ENCODE measurements around the gene CACNG8. TPM values are rescaled to one million over a fixed set of nuclear protein-coding genes. Genes with fewer than 3 reads are reported as not detected.
"Not testable (repeated sequence)": the region's sequence is repeated elsewhere in the genome, so short reads cannot be mapped to it uniquely, and the experiment has no call there.

The CACNG8 gene
- total RNA-seq, 4 donors from 2014 or later, result 0.04 to 0.16 TPM; not detected in 2

DNA sequence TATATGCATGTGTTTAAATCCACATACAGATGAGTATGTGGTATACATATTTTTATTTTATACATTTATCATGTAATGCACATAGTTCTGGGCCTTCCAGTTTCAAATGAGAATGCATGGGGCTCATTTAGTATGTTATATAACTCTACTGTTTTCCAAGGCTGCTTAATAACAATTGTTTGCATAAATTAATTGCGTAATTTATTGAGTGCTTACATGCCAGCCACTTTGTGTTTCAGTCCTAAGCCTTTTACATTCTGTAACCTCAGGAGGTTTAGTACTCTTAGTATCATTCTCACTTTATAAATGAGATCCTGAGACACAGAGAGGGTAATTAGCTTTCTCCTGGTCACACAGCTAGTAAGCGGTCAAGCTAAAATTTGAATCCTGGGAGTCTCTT, 16.7 kb upstream of the CACNG8 start:
- no peak for ATAC-seq
- H3K36me3 ChIP-seq, result no peaks in the 10 kb centered on the region
- H3K4me1 ChIP-seq, result no peaks in the 10 kb centered on the region
- H3K27ac ChIP-seq, result no peak overlapping the region
- H3K4me3 ChIP-seq, result no peak overlapping the region
- 91 to 98% methylated on average over 1 to 2 of the region's 2 CpGs for whole genome bisulfite sequencing, 2 donors (ENCODE audit: low coverage in 1 of 2)
- H3K9me3 ChIP-seq, result no peaks in the 10 kb centered on the region
- peaks cover 89% of the 10 kb centered on the region for H3K27me3 ChIP-seq
- TF ChIP-seq, protein P1, sequence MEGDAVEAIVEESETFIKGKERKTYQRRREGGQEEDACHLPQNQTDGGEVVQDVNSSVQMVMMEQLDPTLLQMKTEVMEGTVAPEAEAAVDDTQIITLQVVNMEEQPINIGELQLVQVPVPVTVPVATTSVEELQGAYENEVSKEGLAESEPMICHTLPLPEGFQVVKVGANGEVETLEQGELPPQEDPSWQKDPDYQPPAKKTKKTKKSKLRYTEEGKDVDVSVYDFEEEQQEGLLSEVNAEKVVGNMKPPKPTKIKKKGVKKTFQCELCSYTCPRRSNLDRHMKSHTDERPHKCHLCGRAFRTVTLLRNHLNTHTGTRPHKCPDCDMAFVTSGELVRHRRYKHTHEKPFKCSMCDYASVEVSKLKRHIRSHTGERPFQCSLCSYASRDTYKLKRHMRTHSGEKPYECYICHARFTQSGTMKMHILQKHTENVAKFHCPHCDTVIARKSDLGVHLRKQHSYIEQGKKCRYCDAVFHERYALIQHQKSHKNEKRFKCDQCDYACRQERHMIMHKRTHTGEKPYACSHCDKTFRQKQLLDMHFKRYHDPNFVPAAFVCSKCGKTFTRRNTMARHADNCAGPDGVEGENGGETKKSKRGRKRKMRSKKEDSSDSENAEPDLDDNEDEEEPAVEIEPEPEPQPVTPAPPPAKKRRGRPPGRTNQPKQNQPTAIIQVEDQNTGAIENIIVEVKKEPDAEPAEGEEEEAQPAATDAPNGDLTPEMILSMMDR (IDR thresholded peaks at IDR 0.05), result no peak
- no peak for TF ChIP-seq POLR2AphosphoS5 (IDR thresholded peaks at IDR 0.05)
- TF ChIP-seq EP300 (IDR thresholded peaks at IDR 0.05), result no peak

DNA sequence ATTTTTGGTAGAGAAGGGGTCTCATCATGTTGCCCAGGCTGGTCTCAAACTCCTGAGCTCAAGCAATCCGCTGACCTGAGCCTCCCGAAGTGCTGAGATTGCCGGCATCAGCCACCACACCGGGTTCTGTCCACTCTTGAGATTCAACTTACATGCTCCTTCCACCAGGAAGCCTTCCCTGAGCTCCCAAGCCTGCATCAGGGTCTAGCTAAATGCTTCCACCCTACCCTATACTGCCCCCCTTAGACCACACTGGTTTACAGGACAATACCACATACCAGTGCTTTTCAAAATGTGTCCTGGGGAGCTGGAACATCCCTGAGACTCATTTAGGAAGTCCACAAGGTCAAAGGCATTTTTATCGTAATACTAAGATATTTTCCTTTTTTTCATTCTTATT, 15.1 kb upstream of the CACNG8 start:
- H3K36me3 ChIP-seq, result no peaks in the 10 kb centered on the region
- WGBS, 2 donors (ENCODE audit: low coverage in 1 of 2), result 61 to 71% methylated on average over 4 to 5 of the region's 5 CpGs
- H3K27me3 ChIP-seq, result peaks cover 88% of the 10 kb centered on the region

DNA sequence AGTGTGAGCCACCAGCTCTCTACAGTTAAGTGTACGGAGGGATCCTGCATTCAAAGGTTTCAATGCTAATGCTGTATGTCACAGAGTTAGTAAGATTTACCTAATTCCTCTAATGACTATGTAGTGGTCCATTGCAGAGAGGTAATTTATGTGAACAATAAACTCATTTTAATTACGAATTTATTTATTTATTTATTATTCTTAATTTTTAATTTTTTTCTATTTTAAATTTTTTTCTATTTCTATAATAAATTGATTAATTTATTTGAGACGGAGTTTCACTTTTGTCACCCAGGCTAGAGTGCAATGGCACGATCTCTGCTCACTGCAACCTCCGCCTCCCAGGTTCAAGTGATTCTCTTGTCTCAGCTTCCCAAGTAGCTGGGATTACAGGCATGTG, 14.1 kb upstream of the CACNG8 start:
- not testable (repeated sequence) for H3K9me3 ChIP-seq, H3K27ac ChIP-seq, H3K4me3 ChIP-seq, H3K4me1 ChIP-seq, ATAC-seq, H3K36me3 ChIP-seq
- 65 to 81% methylated on average over 3 to 5 of the region's 5 CpGs for WGBS, 2 donors (ENCODE audit: low coverage in 1 of 2)
- peaks cover 88% of the 10 kb centered on the region for H3K27me3 ChIP-seq

More for the DNA sequence above, 15.1 kb upstream of the CACNG8 start:
- Histone ChIP-seq H3K9me3 (no peaks in the 10 kb centered on the region), H3K27ac (no peak overlapping the region), H3K4me3 (no peak overlapping the region), H3K4me1 (no peaks in the 10 kb centered on the region)
- no peak for ATAC-seq
- TF ChIP-seq, protein P1 (IDR thresholded peaks at IDR 0.05), result no peak
- TF ChIP-seq POLR2AphosphoS5 (IDR thresholded peaks at IDR 0.05) (no peak), POLR2A (IDR thresholded peaks at IDR 0.05) (no peak), EP300 (IDR thresholded peaks at IDR 0.05) (no peak)

DNA sequence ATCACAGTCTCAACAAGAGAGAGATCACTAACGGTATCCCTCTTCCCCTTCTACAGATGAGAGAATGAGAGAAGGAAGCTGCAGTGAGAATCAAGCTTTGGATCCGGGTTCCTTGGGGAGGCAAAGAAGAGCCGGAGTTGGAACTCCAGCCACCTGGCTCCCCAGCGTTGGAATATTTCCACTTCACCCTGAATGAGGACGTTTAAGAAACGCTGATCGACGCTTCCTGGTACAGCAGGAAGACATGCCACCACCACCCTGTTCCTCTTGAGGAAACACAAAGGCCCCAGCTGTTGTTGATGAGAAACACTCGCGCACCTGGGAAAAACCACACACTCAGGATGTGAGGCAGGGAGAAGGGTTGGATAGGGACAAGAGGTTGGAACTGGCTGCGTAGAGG, 11.3 kb upstream of the CACNG8 start:
- H3K36me3 ChIP-seq, result no peaks in the 10 kb centered on the region
- H3K4me1 ChIP-seq, result no peaks in the 10 kb centered on the region
- H3K27ac ChIP-seq, result no peak overlapping the region
- H3K27me3 ChIP-seq, result peaks cover 93% of the 10 kb centered on the region
- TF ChIP-seq POLR2A (IDR thresholded peaks at IDR 0.05) (no peak), EP300 (IDR thresholded peaks at IDR 0.05) (no peak), POLR2AphosphoS5 (IDR thresholded peaks at IDR 0.05) (no peak)
- TF ChIP-seq, protein P1 (IDR thresholded peaks at IDR 0.05), result no peak
- WGBS, 2 donors (ENCODE audit: low coverage in 1 of 2), result 45 to 53% methylated on average over 5 to 6 of the region's 11 CpGs
- no peaks in the 10 kb centered on the region for H3K9me3 ChIP-seq
- no peak overlapping the region for H3K4me3 ChIP-seq
- ATAC-seq, result no peak

DNA sequence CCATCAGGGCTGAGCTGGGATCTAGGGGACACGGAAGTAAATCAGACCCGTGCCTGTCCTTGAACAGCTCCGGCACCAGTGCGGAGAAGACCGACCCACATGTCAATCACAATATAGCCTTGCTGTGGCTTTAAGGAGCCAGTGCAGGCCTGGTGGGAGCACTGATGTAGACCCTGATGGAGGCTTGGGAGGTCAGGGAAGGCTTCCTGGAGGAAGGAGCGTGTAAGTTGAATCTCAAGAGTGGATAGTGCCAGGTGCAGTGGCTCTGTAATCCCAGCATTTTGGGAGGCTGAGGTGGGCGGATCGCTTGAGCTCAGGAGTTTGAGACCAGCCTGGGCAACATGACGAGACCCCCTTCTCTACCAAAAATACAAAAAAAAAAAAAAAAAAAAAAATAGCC, 10.8 kb upstream of the CACNG8 start:
- no peaks in the 10 kb centered on the region for H3K36me3 ChIP-seq
- peaks cover 94% of the 10 kb centered on the region for H3K27me3 ChIP-seq
- TF ChIP-seq EP300 (IDR thresholded peaks at IDR 0.05) (no peak), POLR2AphosphoS5 (IDR thresholded peaks at IDR 0.05) (no peak), POLR2A (IDR thresholded peaks at IDR 0.05) (no peak)
- TF ChIP-seq, protein P1 (IDR thresholded peaks at IDR 0.05), result no peak
- no peaks in the 10 kb centered on the region for H3K4me1 ChIP-seq
- H3K4me3 ChIP-seq, result no peak overlapping the region
- no peak overlapping the region for H3K27ac ChIP-seq
- no peak for ATAC-seq
- H3K9me3 ChIP-seq, result no peaks in the 10 kb centered on the region
- 70 to 100% methylated on average over 2 of the region's 9 CpGs for WGBS, 2 donors (ENCODE audit: low coverage in 1 of 2)

Measured in gastroesophageal sphincter (tissue), 4 donors.